ENCODE data around the gene KCNN3. TPM values are rescaled to one million over a fixed set of nuclear protein-coding genes. Genes with fewer than 3 reads are reported as not detected.

The KCNN3 gene
- total RNA-seq, 4 donors from 2014 or later, result 5.0 to 30.0 (median 20.8) TPM

GRCh38 chr1:154726896-154727753 lies 143.0 kb downstream of the KCNN3 start:
- DNase-seq, result no peak
- TF ChIP-seq CTCF (IDR thresholded peaks at IDR 0.05 in 4 of 5, conservative IDR thresholded peaks at IDR 0.05 in 1 of 5), result no peak
- TF ChIP-seq POLR2A (IDR thresholded peaks at IDR 0.05), result no peak
- Histone ChIP-seq H3K9me3 (no peaks in the 10 kb centered on the region), H3K4me3 (no peak overlapping the region), H3K27me3 (no peaks in the 10 kb centered on the region), H3K36me3 (no peaks in the 10 kb centered on the region), H3K27ac (no peak overlapping the region), H3K4me1 (peaks cover 19 to 44% of the 10 kb centered on the region in 2 donors)
- intact Hi-C loops (cut with DNase I; ENCODE audit: low total_unique reads) (no loop called here), in situ Hi-C loops (cut with MboI; ENCODE audit: low sequenced_read_pairs in 4 of 4) (no loop called here)
- ATAC-seq, result no peak

GRCh38 chr1:154726443-154726842 lies 143.6 kb downstream of the KCNN3 start:
- no peak for DNase-seq
- intact Hi-C loops (cut with DNase I; ENCODE audit: low total_unique reads), result no loop called here
- peaks cover 19 to 38% of the 10 kb centered on the region in 2 donors for H3K4me1 ChIP-seq
- H3K9me3 ChIP-seq, result no peaks in the 10 kb centered on the region
- H3K4me3 ChIP-seq, result no peak overlapping the region
- no peak for ATAC-seq
- TF ChIP-seq POLR2A (IDR thresholded peaks at IDR 0.05) (no peak), CTCF (IDR thresholded peaks at IDR 0.05 in 4 of 5, conservative IDR thresholded peaks at IDR 0.05 in 1 of 5) (no peak)
- no peaks in the 10 kb centered on the region for H3K27me3 ChIP-seq
- H3K27ac ChIP-seq, result no peak overlapping the region
- no peaks in the 10 kb centered on the region for H3K36me3 ChIP-seq
- in situ Hi-C loops (cut with MboI; ENCODE audit: low sequenced_read_pairs in 4 of 4), result no loop called here

- intact Hi-C loops (cut with DNase I; ENCODE audit: low total_unique reads), result no loop called here
- no peak for ATAC-seq
- Histone ChIP-seq H3K9me3 (no peaks in the 10 kb centered on the region), H3K27me3 (no peaks in the 10 kb centered on the region), H3K36me3 (no peaks in the 10 kb centered on the region), H3K4me3 (no peak overlapping the region), H3K4me1 (peaks cover 13 to 32% of the 10 kb centered on the region in 2 donors), H3K27ac (no peak overlapping the region)
- no peak for DNase-seq
- in situ Hi-C loops (cut with MboI; ENCODE audit: low sequenced_read_pairs in 4 of 4), result no loop called here
- TF ChIP-seq CTCF (IDR thresholded peaks at IDR 0.05 in 4 of 5, conservative IDR thresholded peaks at IDR 0.05 in 1 of 5) (no peak), POLR2A (IDR thresholded peaks at IDR 0.05) (no peak)
Observed at GRCh38 chr1:154725865-154726264, 144.2 kb downstream of the KCNN3 start.

- Histone ChIP-seq H3K4me1 (peaks cover 10 to 11% of the 10 kb centered on the region in 2 donors), H3K4me3 (no peak overlapping the region), H3K9me3 (no peaks in the 10 kb centered on the region), H3K27me3 (no peaks in the 10 kb centered on the region), H3K27ac (no peak overlapping the region), H3K36me3 (no peaks in the 10 kb centered on the region)
- no peak for DNase-seq
- no peak for ATAC-seq
- intact Hi-C loops (cut with DNase I; ENCODE audit: low total_unique reads), result no loop called here
- in situ Hi-C loops (cut with MboI; ENCODE audit: low sequenced_read_pairs in 4 of 4), result no loop called here
- TF ChIP-seq CTCF (IDR thresholded peaks at IDR 0.05 in 4 of 5, conservative IDR thresholded peaks at IDR 0.05 in 1 of 5) (no peak), POLR2A (IDR thresholded peaks at IDR 0.05) (no peak)
Observed at GRCh38 chr1:154720328-154721297, 149.5 kb downstream of the KCNN3 start.
